Esophagus mucosa (tissue), 1 donor: ENCODE data around the gene SRGAP3. TPM values are rescaled to one million over a fixed set of nuclear protein-coding genes. Genes with fewer than 3 reads are reported as not detected.
A peak's percentile ranks its signal among the peaks of the same experiment; 100 is the strongest.

Experiments used
- ATAC-seq: fragments of 200-7000 bp; cut with Tn5 transposase; one replicate; pipeline ENCODE4 v1.9.1; 2020
- total RNA-seq: library from RNA; stranded (reverse); gene quantifications from one replicate; pipeline ENCODE4 v1.2.4, GENCODE V29; 2023
- donor health status: DM: yes; HTN: yes; CAD: no.

The SRGAP3 gene
- total RNA-seq, 1 donor from 2014 or later = 5.2 TPM

GRCh38 chr3:9198899-9199335, 50.5 kb downstream of the SRGAP3 start:
- ATAC-seq = no peak

GRCh38 chr3:9198261-9198660, 51.2 kb downstream of the SRGAP3 start:
- no peak for ATAC-seq

DNA sequence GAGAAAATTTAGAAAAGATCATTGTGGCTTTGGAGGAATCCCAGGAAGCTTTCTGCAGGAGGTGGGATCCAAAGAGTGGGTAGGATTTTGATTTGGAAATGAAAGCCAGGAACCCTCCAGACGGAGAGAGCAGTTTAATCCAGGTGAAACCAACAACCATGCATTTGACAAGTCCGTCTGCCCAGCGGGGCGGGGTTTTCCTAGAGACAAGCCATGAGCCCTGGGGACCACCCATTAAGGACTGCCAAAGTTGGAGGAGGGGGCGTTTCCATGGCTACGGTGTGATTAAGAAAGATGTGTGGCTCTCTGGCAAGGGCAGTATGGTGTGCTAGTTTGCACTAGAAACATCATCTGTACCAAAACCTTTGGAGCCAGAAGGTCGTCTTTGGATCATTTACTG, 53.4 kb downstream of the SRGAP3 start:
- ATAC-seq = no peak

GRCh38 chr3:9195390-9195789, 54.1 kb downstream of the SRGAP3 start:
- peak; percentile 75 for ATAC-seq

DNA sequence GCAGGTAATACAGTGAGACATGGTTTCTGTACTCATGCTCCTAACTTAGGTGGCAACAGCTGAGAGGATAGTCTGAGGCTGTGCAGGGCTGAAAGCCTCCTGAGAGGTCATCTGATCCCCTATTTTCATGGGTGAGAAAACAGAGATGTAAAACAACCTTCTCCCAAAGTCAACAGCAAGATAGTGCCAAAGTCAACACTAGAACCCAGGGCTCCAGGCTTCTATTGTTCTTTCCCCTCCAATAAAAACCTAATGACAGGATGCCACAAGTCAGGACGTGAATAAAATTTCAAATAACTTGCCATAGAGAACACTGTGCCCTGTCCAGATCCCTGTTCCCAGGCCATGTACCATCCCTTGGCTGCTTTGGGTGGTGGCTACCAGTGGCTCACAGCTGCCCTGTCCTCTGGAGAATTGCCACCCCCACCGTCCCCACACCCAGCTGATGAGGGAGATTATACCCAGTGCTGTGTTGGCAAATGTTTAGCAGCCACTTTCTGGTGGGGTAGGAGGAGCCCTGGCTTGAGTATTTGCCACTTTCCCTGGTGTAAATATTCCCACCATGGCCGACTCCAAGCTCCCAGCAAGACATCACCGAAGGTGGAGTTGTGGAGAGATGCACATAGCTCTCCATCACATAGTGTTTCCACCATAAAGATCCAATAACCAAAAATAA, 54.8 kb downstream of the SRGAP3 start:
- peak; percentile 45 for ATAC-seq

DNA sequence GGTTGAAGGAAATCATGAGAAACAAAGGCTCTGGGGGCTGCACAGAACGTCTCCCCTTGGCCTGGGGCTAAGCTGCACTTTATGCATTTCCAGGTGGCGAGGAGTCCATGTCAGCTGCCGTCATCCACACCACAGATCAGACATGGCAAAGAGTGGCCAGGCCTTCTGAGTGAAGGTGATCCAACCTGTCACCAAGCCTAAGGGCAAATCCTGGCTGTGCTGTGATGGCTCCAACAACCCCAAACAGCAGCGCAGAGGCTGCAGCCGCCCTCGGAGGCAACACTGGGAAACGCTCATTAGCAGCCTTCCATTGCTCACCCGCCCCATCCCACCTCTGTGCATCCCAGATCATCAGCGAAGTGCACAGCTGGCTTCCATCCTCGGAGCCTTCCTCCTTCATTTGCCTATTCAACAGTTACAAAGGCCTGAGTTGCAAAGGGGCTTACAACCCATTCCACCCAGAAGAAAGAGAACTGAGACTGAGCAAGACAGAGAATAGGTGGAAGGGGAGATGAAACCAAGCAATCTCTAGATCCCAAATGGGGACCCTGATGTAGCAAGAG, 55.7 kb downstream of the SRGAP3 start:
- no peak for ATAC-seq

- no peak for ATAC-seq
These were observed 56.2 kb downstream of the SRGAP3 start for GRCh38 chr3:9193211-9193610.

GRCh38 chr3:9192248-9193025, 57.0 kb downstream of the SRGAP3 start:
- ATAC-seq = no peak

- no peak for ATAC-seq
These were observed 59.2 kb downstream of the SRGAP3 start for GRCh38 chr3:9190276-9190675.

DNA sequence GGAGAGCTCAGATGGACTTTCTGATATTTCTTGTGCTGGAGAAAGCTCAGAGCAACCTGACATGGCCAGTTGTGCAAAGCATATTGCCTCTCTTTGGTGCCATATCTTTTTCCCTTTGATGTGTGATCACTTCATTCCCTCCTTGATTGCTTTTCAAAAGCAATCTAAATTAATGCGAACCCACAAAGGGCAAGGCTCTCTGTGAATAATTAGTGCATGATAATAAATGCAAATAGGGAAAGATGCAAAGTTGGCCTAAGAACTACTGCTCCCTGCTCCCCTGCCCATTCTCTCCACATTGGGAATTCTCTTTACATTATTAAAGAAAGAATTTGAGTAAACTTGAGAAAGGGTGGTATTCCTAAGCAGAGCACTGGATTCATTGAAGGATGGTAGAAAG, 60.9 kb downstream of the SRGAP3 start:
- ATAC-seq = no peak

DNA sequence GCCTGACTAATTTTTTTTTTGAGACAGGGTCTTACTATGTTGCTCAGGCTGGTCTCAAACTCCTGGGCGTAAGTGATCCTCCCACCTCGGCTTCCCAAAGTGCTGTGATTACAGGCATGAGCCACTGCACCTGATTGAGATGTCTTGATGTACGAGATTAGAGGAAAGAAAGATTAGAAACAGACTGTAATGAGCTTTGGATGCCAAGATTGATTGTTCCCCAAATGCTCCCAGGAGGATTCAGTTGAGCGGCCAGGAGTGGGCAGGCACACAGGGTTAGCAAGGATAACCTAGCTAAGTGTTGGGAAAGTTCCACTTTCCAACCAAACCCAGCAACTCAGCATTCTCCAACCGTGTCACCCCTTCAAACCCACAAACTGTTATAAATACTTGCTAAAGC, 63.7 kb downstream of the SRGAP3 start:
- ATAC-seq = no peak

DNA sequence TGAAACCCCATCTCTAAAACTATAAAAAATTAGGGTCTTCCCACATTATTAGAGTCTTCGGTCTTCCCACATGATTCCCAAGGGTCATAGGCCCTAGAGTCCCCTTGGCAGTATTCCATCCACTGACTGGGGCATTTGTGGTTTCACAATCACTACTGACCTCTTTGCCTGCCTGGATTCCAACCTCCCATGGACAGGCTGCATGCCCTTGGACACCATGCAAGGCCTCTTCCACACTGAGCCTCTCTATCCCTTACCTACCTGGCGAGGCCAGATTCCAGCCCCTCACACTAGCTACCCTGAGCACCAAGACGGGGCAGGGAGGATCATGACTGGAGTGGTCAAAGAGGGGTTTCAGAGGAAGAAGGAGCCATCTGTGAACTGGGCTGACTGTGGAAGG, 64.4 kb downstream of the SRGAP3 start:
- ATAC-seq = no peak

GRCh38 chr3:9184461-9184835, 65.0 kb downstream of the SRGAP3 start:
- ATAC-seq = no peak

DNA sequence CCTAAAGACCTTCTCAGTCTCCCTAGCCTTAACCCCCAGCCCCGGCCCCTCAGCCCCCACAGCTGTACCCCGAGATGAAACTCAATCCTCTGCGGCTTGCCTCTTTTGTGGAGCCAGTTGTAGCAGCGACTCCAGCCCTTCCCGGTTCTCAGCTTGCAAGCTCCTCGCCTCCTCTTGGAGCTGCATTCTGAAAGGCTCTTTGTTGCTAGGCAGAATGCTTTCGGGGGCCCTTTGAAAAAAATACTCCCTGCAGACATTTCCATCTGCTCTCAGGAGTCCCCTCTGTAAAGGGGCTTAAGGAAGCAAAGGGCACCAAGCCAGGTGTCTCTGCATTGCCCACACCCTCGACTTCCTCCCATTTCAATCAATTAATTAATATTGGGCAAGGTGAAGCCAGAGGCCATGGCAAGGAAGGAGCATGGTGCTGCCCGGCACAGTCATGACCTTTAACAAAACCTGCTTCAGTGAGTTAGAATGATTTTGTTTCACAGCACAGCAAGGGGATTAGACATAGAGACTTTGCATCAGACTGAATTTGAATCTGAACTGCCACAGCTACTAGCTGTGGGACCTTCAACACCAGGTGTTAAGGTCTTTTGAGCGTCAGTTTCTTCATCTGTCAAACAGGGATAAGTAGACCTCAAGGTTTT, 65.5 kb downstream of the SRGAP3 start:
- no peak for ATAC-seq

GRCh38 chr3:9183011-9183410, 66.4 kb downstream of the SRGAP3 start:
- ATAC-seq = no peak

- ATAC-seq = no peak
These were observed 68.7 kb downstream of the SRGAP3 start for GRCh38 chr3:9180764-9181117.

DNA sequence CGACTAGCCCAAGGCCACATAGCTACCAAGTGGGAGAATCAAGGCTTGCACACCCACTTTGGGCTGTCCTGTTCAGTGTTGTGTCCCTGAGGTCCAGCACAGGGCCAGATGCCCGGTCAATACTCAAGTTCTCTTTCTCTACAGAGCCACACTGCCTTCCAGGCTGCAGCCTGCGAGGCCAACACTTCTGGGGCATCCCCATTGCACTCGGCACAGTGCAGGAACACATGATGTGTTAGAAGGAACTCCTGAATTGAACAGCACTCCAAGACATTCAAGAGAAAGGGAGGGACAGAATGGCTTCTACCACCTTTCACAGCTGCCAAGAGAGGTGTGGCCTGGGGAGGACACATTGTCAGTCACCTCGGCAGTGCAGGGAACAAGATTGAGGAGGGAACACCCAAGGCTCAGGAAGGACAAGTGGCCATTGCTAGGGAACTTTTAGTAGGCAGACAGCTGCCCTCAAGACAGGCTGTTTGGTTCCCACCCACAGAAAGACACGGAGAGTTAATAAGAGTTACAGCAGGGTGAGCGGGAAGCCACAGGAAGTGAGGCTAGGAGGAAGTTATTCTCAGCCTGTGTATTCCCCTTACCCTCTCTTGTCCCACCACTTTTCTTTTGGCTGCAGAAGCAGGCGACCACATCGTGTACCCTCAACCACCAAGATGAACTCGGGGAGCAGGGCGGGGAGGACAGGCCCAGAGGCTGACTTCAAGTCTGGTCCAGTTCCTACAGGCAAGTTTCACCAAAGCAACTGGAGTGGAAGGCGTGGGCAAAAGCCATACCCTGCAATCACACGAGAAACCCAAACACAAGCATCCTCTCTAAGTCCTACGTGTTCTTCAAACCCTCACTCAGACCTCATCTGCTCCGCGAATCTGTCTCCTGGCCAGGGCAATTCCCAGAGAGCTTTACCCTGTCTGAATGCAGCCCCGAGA, 69.4 kb downstream of the SRGAP3 start:
- ATAC-seq = peak; percentile 15

DNA sequence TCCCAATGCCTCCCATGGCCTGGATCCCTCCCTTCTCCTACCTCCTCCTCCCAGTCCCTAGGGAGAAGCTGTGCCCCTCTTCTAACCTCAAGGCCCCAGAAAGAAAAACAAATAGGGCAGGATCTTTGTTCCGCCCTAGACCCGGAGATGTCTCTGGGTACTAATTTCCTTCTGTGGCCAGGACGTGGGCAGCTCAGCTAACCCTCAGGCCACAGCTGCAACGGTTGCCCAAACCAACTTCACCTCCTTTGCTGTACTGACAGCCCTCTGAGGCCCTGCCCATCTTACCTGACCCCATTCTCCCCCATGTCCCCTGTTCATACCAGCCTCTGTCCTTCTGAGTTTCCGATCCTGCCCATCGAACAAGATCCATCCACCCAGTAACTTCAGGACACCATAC, 70.7 kb downstream of the SRGAP3 start:
- no peak for ATAC-seq

GRCh38 chr3:9175421-9175820, 74.0 kb downstream of the SRGAP3 start:
- ATAC-seq = peak; percentile 67

DNA sequence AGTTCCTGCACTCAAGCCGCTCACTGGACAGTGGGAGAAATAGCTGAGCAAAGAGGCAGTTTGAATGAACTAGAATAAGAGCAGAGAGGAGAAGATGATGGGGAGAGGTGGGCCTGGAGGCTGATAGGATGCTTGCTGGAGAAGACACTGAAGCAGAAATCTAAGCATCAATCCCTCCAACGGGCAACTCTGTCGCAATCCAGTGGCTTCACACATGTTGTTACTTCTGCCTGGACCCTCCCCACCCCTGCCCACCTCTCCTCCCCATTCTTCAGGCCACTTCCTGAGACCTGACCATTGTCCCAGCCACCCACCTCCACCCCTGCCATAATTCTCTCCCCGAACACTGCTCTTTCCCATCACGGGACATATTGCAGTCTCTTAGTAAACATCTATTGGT, 76.0 kb downstream of the SRGAP3 start:
- no peak for ATAC-seq

GRCh38 chr3:9172851-9173321, 76.6 kb downstream of the SRGAP3 start:
- ATAC-seq = peak; percentile 11

DNA sequence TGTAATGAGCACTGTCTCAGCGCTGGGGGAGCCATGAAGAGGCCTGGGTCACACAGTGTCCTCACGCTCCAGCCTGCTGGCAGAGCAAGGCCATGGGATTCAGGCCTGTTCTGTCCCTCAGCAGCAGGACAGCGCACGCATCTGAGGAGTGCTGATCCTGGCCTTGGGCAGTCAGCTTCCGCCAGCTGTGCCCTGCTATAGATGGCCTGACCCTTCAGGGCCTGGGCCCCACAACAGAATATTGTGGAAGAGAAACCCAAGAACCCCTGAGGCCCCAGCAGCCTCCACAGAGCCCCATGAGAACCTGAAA, 78.6 kb downstream of the SRGAP3 start:
- no peak for ATAC-seq
